Lower lobe of right lung (tissue), 2 donors: ENCODE measurements around the gene PRR23C. TPM values are rescaled to one million over a fixed set of nuclear protein-coding genes. Genes with fewer than 3 reads are reported as not detected.

Experiments used
- ATAC-seq, 2 donors: fragments of 200-7000 bp; cut with Tn5 transposase; one replicate each; pipeline ENCODE4 v1.9.1; 2020 to 2022; ENCODE audit warnings: mild to moderate bottlenecking in 2 of 2, moderate library complexity in 2 of 2
- DNase-seq: peaks from one replicate; pipeline ENCODE4 v3.0.0-alpha.2; 2020
- H3K27ac ChIP-seq: fragments of 200-600 bp; one replicate; pipeline ENCODE4 v1.8.0; 2022
- H3K27me3 ChIP-seq: fragments of 200-600 bp; one replicate; pipeline ENCODE4 v1.8.0; 2022; ENCODE audit warnings: low read depth
- H3K36me3 ChIP-seq: fragments of 200-600 bp; one replicate; pipeline ENCODE4 v1.8.0; 2022; ENCODE audit warnings: mild to moderate bottlenecking
- H3K4me1 ChIP-seq: fragments of 200-600 bp; one replicate; pipeline ENCODE4 v1.8.0; 2022
- H3K4me3 ChIP-seq: fragments of 200-600 bp; one replicate; pipeline ENCODE4 v1.8.0; 2022; ENCODE audit warnings: mild to moderate bottlenecking
- H3K9me3 ChIP-seq: fragments of 200-600 bp; one replicate; pipeline ENCODE4 v1.8.0; 2022
- CTCF ChIP-seq: fragments of 200-600 bp; IDR thresholded peaks from one replicate; pipeline ENCODE4 v1.8.0; 2022; ENCODE audit warnings: antibody characterized with exemption, mild to moderate bottlenecking
- intact Hi-C: fragments of 100-400 bp; cut with DNase I; formaldehyde crosslinking; loops from one replicate; pipeline ENCODE4 v1.11.0; 2022
- total RNA-seq: library from RNA; stranded (reverse); fragmentation: NEBNext Ultra II Directional; extraction: Animal tissue kit (Norgen Biotek cat#: 25700); gene quantifications from one replicate; pipeline ENCODE4 v1.2.1, GENCODE V29; 2021
- donor health status: DM: no; HTN: yes; CAD: no; lungs with severe emphysema.

PRR23C gene
- total RNA-seq, 1 donor from 2014 or later = not detected

GRCh38 chr3:139016430-139017048 lies 28.2 kb downstream of the PRR23C start:
- Histone ChIP-seq H3K4me1 (no peaks in the 10 kb centered on the region), H3K27me3 (peaks cover 4% of the 10 kb centered on the region), H3K4me3 (no peak overlapping the region), H3K36me3 (no peaks in the 10 kb centered on the region), H3K9me3 (peaks cover 6% of the 10 kb centered on the region), H3K27ac (no peak overlapping the region)
- TF ChIP-seq CTCF = no peak
- intact Hi-C loops = no loop called here
- ATAC-seq = no peak
- no peak for DNase-seq

- TF ChIP-seq CTCF = no peak
- Histone ChIP-seq H3K9me3 (peaks cover 6% of the 10 kb centered on the region), H3K36me3 (no peaks in the 10 kb centered on the region), H3K27ac (no peak within 1 kb of the TSS), H3K4me3 (no peak within 1 kb of the TSS), H3K4me1 (no peaks in the 10 kb centered on the region), H3K27me3 (no peaks in the 10 kb centered on the region)
- intact Hi-C loops = no loop called here
- no peak for DNase-seq
- ATAC-seq = peak in 1 of 2 donors; percentile 27
Measured at GRCh38 chr3:139006051-139006716, 38.5 kb downstream of the PRR23C start, which contains the start of gene PRR23A. PRR23A (minus strand) TSS chr3:139006268; CDS start chr3:139006268, 0 bp downstream.

GRCh38 chr3:139005356-139005993 lies 39.2 kb downstream of the PRR23C start:
- H3K36me3 ChIP-seq = no peaks in the 10 kb centered on the region
- H3K27ac ChIP-seq = no peak overlapping the region
- H3K4me1 ChIP-seq = no peaks in the 10 kb centered on the region
- no peak overlapping the region for H3K4me3 ChIP-seq
- H3K9me3 ChIP-seq = peaks cover 6% of the 10 kb centered on the region
- no peak for TF ChIP-seq CTCF
- intact Hi-C loops = no loop called here
- DNase-seq (no peak), ATAC-seq (no peak)
- H3K27me3 ChIP-seq = no peaks in the 10 kb centered on the region

- Histone ChIP-seq H3K4me3 (no peak overlapping the region), H3K36me3 (no peaks in the 10 kb centered on the region), H3K27me3 (no peaks in the 10 kb centered on the region), H3K4me1 (no peaks in the 10 kb centered on the region), H3K27ac (no peak overlapping the region), H3K9me3 (no peaks in the 10 kb centered on the region)
- TF ChIP-seq CTCF = no peak
- no peak for ATAC-seq
- intact Hi-C loops = no loop called here
- no peak for DNase-seq
Measured at GRCh38 chr3:138995706-138996105, 49.0 kb downstream of the PRR23C start.

Other genes with a start within 250 kb of the PRR23C start
- gene PIK3CB, start 210.0 kb downstream of the PRR23C start, total RNA-seq = 44.6 TPM
- gene FOXL2, start 97.8 kb downstream of the PRR23C start, total RNA-seq = not detected
- not detected for gene FOXL2NB, start 97.7 kb downstream of the PRR23C start, total RNA-seq
- not detected for gene PRR23A, start 38.6 kb downstream of the PRR23C start, total RNA-seq
- gene PRR23B, start 24.0 kb downstream of the PRR23C start, total RNA-seq = not detected